ENCODE data around the gene WDR91.

Gene WDR91

GRCh38 chr7:135169964-135170273, 41.4 kb downstream of the WDR91 start:
- Histone ChIP-seq H3K4me3 (ENCODE audit: low read length) (peak overlapping the region; percentile 74), H3K4me1 (ENCODE audit: control insufficient read depth, insufficient read depth, low read length) (no peaks in the 10 kb centered on the region), H3K27me3 (ENCODE audit: control insufficient read depth, insufficient read depth, low read length) (no peaks in the 10 kb centered on the region), H3K36me3 (ENCODE audit: control insufficient read depth, insufficient read depth, low read length) (peaks cover 19% of the 10 kb centered on the region), H3K27ac (ENCODE audit: low read length) (no peak overlapping the region), H3K9me3 (ENCODE audit: control insufficient read depth, insufficient read depth, low read length) (no peaks in the 10 kb centered on the region)
- no peak for DNase-seq (ENCODE audit: low read depth, low spot score)
- WGBS (ENCODE audit: insufficient coverage, insufficient read length), result no CpG with 5 or more reads among the region's 17 CpGs

GRCh38 chr7:135169141-135169963, 42.0 kb downstream of the WDR91 start:
- DNase-seq (ENCODE audit: low read depth, low spot score), result no peak
- whole genome bisulfite sequencing (ENCODE audit: insufficient coverage, insufficient read length), result no CpG with 5 or more reads among the region's 11 CpGs

GRCh38 chr7:135168489-135169140, 42.7 kb downstream of the WDR91 start:
- H3K27ac ChIP-seq (ENCODE audit: low read length), result no peak overlapping the region
- DNase-seq (ENCODE audit: low read depth, low spot score), result no peak
- H3K27me3 ChIP-seq (ENCODE audit: control insufficient read depth, insufficient read depth, low read length), result no peaks in the 10 kb centered on the region
- H3K36me3 ChIP-seq (ENCODE audit: control insufficient read depth, insufficient read depth, low read length), result peaks cover 24% of the 10 kb centered on the region
- H3K9me3 ChIP-seq (ENCODE audit: control insufficient read depth, insufficient read depth, low read length), result peaks cover 2% of the 10 kb centered on the region; the same call in 1 of the 2 replicates
- H3K4me1 ChIP-seq (ENCODE audit: control insufficient read depth, insufficient read depth, low read length), result no peaks in the 10 kb centered on the region
- no peak overlapping the region for H3K4me3 ChIP-seq (ENCODE audit: low read length)
- WGBS (ENCODE audit: insufficient coverage, insufficient read length), result no CpG with 5 or more reads among the region's 13 CpGs

More at GRCh38 chr7:135169141-135169963, 42.0 kb downstream of the WDR91 start:
- Histone ChIP-seq H3K36me3 (ENCODE audit: control insufficient read depth, insufficient read depth, low read length) (peaks cover 24% of the 10 kb centered on the region), H3K4me1 (ENCODE audit: control insufficient read depth, insufficient read depth, low read length) (no peaks in the 10 kb centered on the region), H3K4me3 (ENCODE audit: low read length) (peak overlapping the region; percentile 74; the same call in 1 of the 2 replicates), H3K27ac (ENCODE audit: low read length) (no peak overlapping the region), H3K27me3 (ENCODE audit: control insufficient read depth, insufficient read depth, low read length) (no peaks in the 10 kb centered on the region), H3K9me3 (ENCODE audit: control insufficient read depth, insufficient read depth, low read length) (no peaks in the 10 kb centered on the region)

- H3K9me3 ChIP-seq (ENCODE audit: control insufficient read depth, insufficient read depth, low read length), result peaks cover 2% of the 10 kb centered on the region; the same call in 1 of the 2 replicates
- H3K4me1 ChIP-seq (ENCODE audit: control insufficient read depth, insufficient read depth, low read length), result no peaks in the 10 kb centered on the region
- H3K36me3 ChIP-seq (ENCODE audit: control insufficient read depth, insufficient read depth, low read length), result peaks cover 24% of the 10 kb centered on the region
- no CpG with 5 or more reads among the region's 9 CpGs for WGBS (ENCODE audit: insufficient coverage, insufficient read length)
- H3K27me3 ChIP-seq (ENCODE audit: control insufficient read depth, insufficient read depth, low read length), result no peaks in the 10 kb centered on the region
- no peak overlapping the region for H3K4me3 ChIP-seq (ENCODE audit: low read length)
- DNase-seq (ENCODE audit: low read depth, low spot score), result no peak
- no peak overlapping the region for H3K27ac ChIP-seq (ENCODE audit: low read length)
These were observed 43.3 kb downstream of the WDR91 start for GRCh38 chr7:135168001-135168400.

- H3K4me3 ChIP-seq (ENCODE audit: low read length), result no peak overlapping the region
- no peak overlapping the region for H3K27ac ChIP-seq (ENCODE audit: low read length)
- H3K27me3 ChIP-seq (ENCODE audit: control insufficient read depth, insufficient read depth, low read length), result no peaks in the 10 kb centered on the region
- H3K36me3 ChIP-seq (ENCODE audit: control insufficient read depth, insufficient read depth, low read length), result peaks cover 24% of the 10 kb centered on the region
- no peaks in the 10 kb centered on the region for H3K4me1 ChIP-seq (ENCODE audit: control insufficient read depth, insufficient read depth, low read length)
- H3K9me3 ChIP-seq (ENCODE audit: control insufficient read depth, insufficient read depth, low read length), result peaks cover 2% of the 10 kb centered on the region; the same call in 1 of the 2 replicates
- 100% methylated on average over 3 of the region's 12 CpGs for WGBS (ENCODE audit: insufficient coverage, insufficient read length)
- no peak for DNase-seq (ENCODE audit: low read depth, low spot score)
These were observed 43.9 kb downstream of the WDR91 start for GRCh38 chr7:135167365-135167917.

GRCh38 chr7:135166338-135166990, 44.9 kb downstream of the WDR91 start:
- Histone ChIP-seq H3K36me3 (ENCODE audit: control insufficient read depth, insufficient read depth, low read length) (peaks cover 24% of the 10 kb centered on the region), H3K4me1 (ENCODE audit: control insufficient read depth, insufficient read depth, low read length) (no peaks in the 10 kb centered on the region), H3K27ac (ENCODE audit: low read length) (no peak overlapping the region), H3K9me3 (ENCODE audit: control insufficient read depth, insufficient read depth, low read length) (peaks cover 2% of the 10 kb centered on the region; the same call in 1 of the 2 replicates), H3K27me3 (ENCODE audit: control insufficient read depth, insufficient read depth, low read length) (no peaks in the 10 kb centered on the region), H3K4me3 (ENCODE audit: low read length) (no peak overlapping the region)
- WGBS (ENCODE audit: insufficient coverage, insufficient read length), result no CpG with 5 or more reads among the region's 18 CpGs
- DNase-seq (ENCODE audit: low read depth, low spot score), result no peak

- Histone ChIP-seq H3K27ac (ENCODE audit: low read length) (no peak overlapping the region), H3K4me3 (ENCODE audit: low read length) (no peak overlapping the region), H3K9me3 (ENCODE audit: control insufficient read depth, insufficient read depth, low read length) (peaks cover 2% of the 10 kb centered on the region; the same call in 1 of the 2 replicates), H3K36me3 (ENCODE audit: control insufficient read depth, insufficient read depth, low read length) (peaks cover 24% of the 10 kb centered on the region), H3K27me3 (ENCODE audit: control insufficient read depth, insufficient read depth, low read length) (no peaks in the 10 kb centered on the region), H3K4me1 (ENCODE audit: control insufficient read depth, insufficient read depth, low read length) (no peaks in the 10 kb centered on the region)
- no peak for DNase-seq (ENCODE audit: low read depth, low spot score)
- no CpG with 5 or more reads among the region's 4 CpGs for WGBS (ENCODE audit: insufficient coverage, insufficient read length)
These were observed 45.5 kb downstream of the WDR91 start for GRCh38 chr7:135165862-135166261.

- H3K27me3 ChIP-seq (ENCODE audit: control insufficient read depth, insufficient read depth, low read length), result no peaks in the 10 kb centered on the region
- H3K36me3 ChIP-seq (ENCODE audit: control insufficient read depth, insufficient read depth, low read length), result peaks cover 24% of the 10 kb centered on the region
- H3K4me1 ChIP-seq (ENCODE audit: control insufficient read depth, insufficient read depth, low read length), result peaks cover 3% of the 10 kb centered on the region; the same call in 1 of the 2 replicates
- H3K9me3 ChIP-seq (ENCODE audit: control insufficient read depth, insufficient read depth, low read length), result peaks cover 2% of the 10 kb centered on the region; the same call in 1 of the 2 replicates
- H3K4me3 ChIP-seq (ENCODE audit: low read length), result no peak overlapping the region
- DNase-seq (ENCODE audit: low read depth, low spot score), result no peak
- no peak overlapping the region for H3K27ac ChIP-seq (ENCODE audit: low read length)
- no CpG with 5 or more reads among the region's 18 CpGs for WGBS (ENCODE audit: insufficient coverage, insufficient read length)
These were observed 46.8 kb downstream of the WDR91 start for GRCh38 chr7:135164357-135165061.

GRCh38 chr7:135162382-135163001, 48.8 kb downstream of the WDR91 start:
- Histone ChIP-seq H3K27me3 (ENCODE audit: control insufficient read depth, insufficient read depth, low read length) (no peaks in the 10 kb centered on the region), H3K36me3 (ENCODE audit: control insufficient read depth, insufficient read depth, low read length) (peaks cover 19% of the 10 kb centered on the region), H3K4me1 (ENCODE audit: control insufficient read depth, insufficient read depth, low read length) (peaks cover 3% of the 10 kb centered on the region; the same call in 1 of the 2 replicates), H3K4me3 (ENCODE audit: low read length) (no peak overlapping the region), H3K27ac (ENCODE audit: low read length) (no peak overlapping the region), H3K9me3 (ENCODE audit: control insufficient read depth, insufficient read depth, low read length) (peaks cover 2% of the 10 kb centered on the region; the same call in 1 of the 2 replicates)
- DNase-seq (ENCODE audit: low read depth, low spot score), result no peak
- no CpG with 5 or more reads among the region's 2 CpGs for WGBS (ENCODE audit: insufficient coverage, insufficient read length)
